NT2/D1 (cell line): ENCODE measurements around the gene MEGF9.

ENCODE experiments used
- SUZ12 ChIP-seq: IDR thresholded peaks from 2 replicates; pipeline ENCODE4 v1.6.1; 2011; ENCODE audit not compliant: insufficient read length, insufficient read depth; ENCODE audit errors: extremely low read depth
- YY1 ChIP-seq: IDR thresholded peaks from 2 replicates; pipeline ENCODE4 v1.6.1; 2011; ENCODE audit not compliant: insufficient read length, insufficient read depth
- ZNF274 ChIP-seq: IDR thresholded peaks from 2 replicates; pipeline ENCODE4 v1.6.1; 2011; ENCODE audit warnings: mild to moderate bottlenecking, low read depth, low read length

- TF ChIP-seq ZNF274 = no peak
- no peak for TF ChIP-seq YY1
- no peak for TF ChIP-seq SUZ12
Measured at GRCh38 chr9:120740132-120740531, 25.9 kb upstream of the MEGF9 start.
